IMR-90 (cell line): ENCODE data around the gene ZCCHC7. TPM values are rescaled to one million over a fixed set of nuclear protein-coding genes. Genes with fewer than 3 reads are reported as not detected.

Experiments
- ATAC-seq: fragments of 200-7000 bp; cut with Tn5 transposase; 2 replicates; pipeline ENCODE4 v1.9.1; 2020; ENCODE audit warnings: low read depth, mild to moderate bottlenecking, moderate library complexity
- Bru-seq: library from RNA; stranded (reverse); fragments of 400-500 nt; gene quantifications from one replicate; lab custom pipeline; 2021; lab: Mats Ljungman, UMichigan
- BruChase-seq, 2 experiments: library from RNA; stranded (reverse); fragments of 400-500 nt; gene quantifications; one replicate each; lab custom pipeline; 2021; lab: Mats Ljungman, UMichigan
- BruUV-seq: library from RNA; stranded (reverse); fragments of 400-500 nt; replicated peaks from 2 replicates; lab custom pipeline; 2021; lab: Mats Ljungman, UMichigan
- CTCF ChIA-PET: fragments of 300-600 bp; formaldehyde crosslinking; extraction: SDS; loops from one replicate; lab custom pipeline; 2021; ENCODE audit warnings: antibody characterized with exemption; lab: Yijun Ruan, JAX
- POLR2A ChIA-PET: fragments of 300-600 bp; sonication (Branson Sonifier 250); formaldehyde crosslinking; loops from one replicate; lab custom pipeline; 2022; ENCODE audit warnings: antibody characterized with exemption; ENCODE audit not compliant: unreplicated experiment; lab: Charles Lee
- DNase-seq: peaks from one replicate; pipeline ENCODE4 v3.0.0; 2013
- H2AFZ ChIP-seq: replicated peaks from 2 replicates; pipeline ENCODE3; 2013; ENCODE audit warnings: low read length, mild to moderate bottlenecking; ENCODE audit not compliant: poor library complexity
- H2AK5ac ChIP-seq: 2 replicates; pipeline ENCODE4 v1.6.1; 2013; ENCODE audit warnings: low read depth, low read length, inconsistent platforms
- H2AK9ac ChIP-seq: replicated peaks from 2 replicates; pipeline ENCODE3; 2013; ENCODE audit warnings: mild to moderate bottlenecking, low read depth, low read length, moderate library complexity; ENCODE audit not compliant: poor library complexity
- H2BK120ac ChIP-seq: 2 replicates; pipeline ENCODE4 v1.6.1; 2013; ENCODE audit warnings: low read depth, low read length, inconsistent platforms
- H2BK15ac ChIP-seq: 3 replicates; pipeline ENCODE4 v1.6.1; 2013; ENCODE audit warnings: low read depth, low read length, inconsistent platforms
- H2BK20ac ChIP-seq: 2 replicates; pipeline ENCODE4 v1.6.1; 2013; ENCODE audit warnings: low read depth, mild to moderate bottlenecking, inconsistent platforms, low read length, moderate library complexity
- H2BK5ac ChIP-seq: 2 replicates; pipeline ENCODE4 v1.6.1; 2013; ENCODE audit warnings: mild to moderate bottlenecking, low read depth, low read length, inconsistent platforms; ENCODE audit not compliant: poor library complexity, severe bottlenecking
- H3K14ac ChIP-seq: replicated peaks from 2 replicates; pipeline ENCODE4 v1.6.1; 2013; ENCODE audit warnings: low read depth, low read length, inconsistent platforms
- H3K18ac ChIP-seq: 2 replicates; pipeline ENCODE4 v1.6.1; 2013; ENCODE audit warnings: low read depth, low read length, control low read depth
- H3K23ac ChIP-seq: 2 replicates; pipeline ENCODE4 v1.6.1; 2013; ENCODE audit warnings: low read depth, low read length, inconsistent platforms
- H3K27ac ChIP-seq: 2 replicates; pipeline ENCODE4 v1.5.1; 2013; ENCODE audit warnings: mild to moderate bottlenecking, control low read depth, low read length; ENCODE audit not compliant: insufficient read depth
- H3K27me3 ChIP-seq: 2 replicates; pipeline ENCODE4 v1.6.1; 2013; ENCODE audit warnings: low read length; ENCODE audit not compliant: control insufficient read depth, insufficient read depth
- H3K36me3 ChIP-seq: 2 replicates; pipeline ENCODE4 v1.6.1; 2013; ENCODE audit warnings: low read length, mixed read lengths; ENCODE audit not compliant: control insufficient read depth, insufficient read depth
- H3K4ac ChIP-seq: 2 replicates; pipeline ENCODE4 v1.6.1; 2013; ENCODE audit warnings: low read depth, low read length, inconsistent platforms
- H3K4me1 ChIP-seq: 2 replicates; pipeline ENCODE4 v1.6.1; 2013; ENCODE audit warnings: low read length, mixed read lengths; ENCODE audit not compliant: control insufficient read depth, insufficient read depth
- H3K4me2 ChIP-seq: 2 replicates; pipeline ENCODE4 v1.6.1; 2013; ENCODE audit warnings: low read depth, mild to moderate bottlenecking, control low read depth, low read length, moderate library complexity
- H3K4me3 ChIP-seq: 2 replicates; pipeline ENCODE4 v1.5.1; 2013; ENCODE audit warnings: low read depth, mild to moderate bottlenecking, control low read depth, low read length, moderate library complexity; ENCODE audit not compliant: insufficient read depth
- H3K56ac ChIP-seq: 2 replicates; pipeline ENCODE4 v1.6.1; 2013; ENCODE audit warnings: low read length, inconsistent platforms; ENCODE audit not compliant: insufficient read depth; ENCODE audit errors: extremely low read depth
- H3K79me1 ChIP-seq, 2 experiments: 2 replicates each; pipeline ENCODE4 v1.6.1; 2013; ENCODE audit warnings: low read length in 2 of 2, inconsistent platforms in 1 of 2, low read depth in 1 of 2
- H3K9ac ChIP-seq: 2 replicates; pipeline ENCODE4 v1.6.1; 2013; ENCODE audit warnings: low read depth, low read length, control low read depth
- H3K9me1 ChIP-seq: 2 replicates; pipeline ENCODE4 v1.6.1; 2013; ENCODE audit warnings: low read length, inconsistent platforms; ENCODE audit not compliant: insufficient read depth
- H3K9me3 ChIP-seq: 2 replicates; pipeline ENCODE4 v1.6.1; 2013; ENCODE audit warnings: low read length; ENCODE audit not compliant: control insufficient read depth, insufficient read depth
- H4K20me1 ChIP-seq: 2 replicates; pipeline ENCODE4 v1.6.1; 2013; ENCODE audit warnings: low read length, inconsistent platforms; ENCODE audit not compliant: insufficient read depth
- H4K5ac ChIP-seq: 2 replicates; pipeline ENCODE4 v1.6.1; 2013; ENCODE audit warnings: mild to moderate bottlenecking, low read depth, low read length, control low read depth
- H4K8ac ChIP-seq, 2 experiments: 2 replicates each; pipeline ENCODE4 v1.6.1; 2013; ENCODE audit warnings: low read depth in 2 of 2, low read length in 2 of 2, control low read depth in 1 of 2, inconsistent platforms in 1 of 2
- H4K91ac ChIP-seq: 2 replicates; pipeline ENCODE4 v1.6.1; 2013; ENCODE audit warnings: low read depth, low read length, inconsistent platforms; ENCODE audit not compliant: insufficient read depth
- BHLHE40 ChIP-seq: fragments of 150-350 bp; IDR thresholded peaks from 2 replicates; pipeline ENCODE4 v1.6.1; 2016; ENCODE audit warnings: mild to moderate bottlenecking, low read depth, low read length
- CEBPB ChIP-seq: IDR thresholded peaks from 2 replicates; pipeline ENCODE4 v1.6.1; 2012; ENCODE audit warnings: low read depth, low read length, improper control_type of control experiment
- CHD1 ChIP-seq: IDR thresholded peaks from 2 replicates; pipeline ENCODE4 v1.6.1; 2012; ENCODE audit warnings: low read depth, low read length, improper control_type of control experiment
- MAZ ChIP-seq: IDR thresholded peaks from 2 replicates; pipeline ENCODE4 v1.6.1; 2012; ENCODE audit warnings: low read depth, mild to moderate bottlenecking, low read length, improper control_type of control experiment, moderate library complexity, borderline replicate concordance
- MXI1 ChIP-seq: IDR thresholded peaks from 2 replicates; pipeline ENCODE4 v1.6.1; 2012; ENCODE audit warnings: low read depth, mild to moderate bottlenecking, low read length, moderate library complexity, borderline replicate concordance
- NFE2L2 ChIP-seq: fragments of 150-350 bp; IDR thresholded peaks from 2 replicates; pipeline ENCODE4 v1.6.1; 2016; ENCODE audit warnings: low read depth, mild to moderate bottlenecking, low read length
- POLR2A ChIP-seq: IDR thresholded peaks from 2 replicates; pipeline ENCODE4 v1.6.1; 2012; ENCODE audit warnings: mild to moderate bottlenecking, low read depth, low read length
- RAD21 ChIP-seq: IDR thresholded peaks from 2 replicates; pipeline ENCODE4 v1.6.1; 2012; ENCODE audit warnings: low read length, improper control_type of control experiment
- RCOR1 ChIP-seq: IDR thresholded peaks from 2 replicates; pipeline ENCODE4 v1.6.1; 2012; ENCODE audit warnings: mild to moderate bottlenecking, low read length, improper control_type of control experiment; ENCODE audit not compliant: insufficient replicate concordance
- RFX5 ChIP-seq: IDR thresholded peaks from 2 replicates; pipeline ENCODE4 v1.8.0; 2012; ENCODE audit warnings: low read depth, mild to moderate bottlenecking, low read length, moderate library complexity
- SMC3 ChIP-seq: fragments of 150-350 bp; IDR thresholded peaks from 2 replicates; pipeline ENCODE4 v1.6.1; 2016; ENCODE audit warnings: low read depth, mild to moderate bottlenecking, antibody characterized with exemption, low read length, moderate library complexity
- USF2 ChIP-seq: fragments of 150-350 bp; IDR thresholded peaks from 2 replicates; pipeline ENCODE4 v1.6.1; 2017; ENCODE audit warnings: mild to moderate bottlenecking, antibody characterized with exemption, low read length, low read depth
- WGBS, 2 experiments: methylation state at CpG; one replicate each; pipeline versions ENCODE4 v1.1.5 to v1.1.7; 2013; ENCODE audit warnings: missing lambda C conversion rate in 2 of 2; ENCODE audit not compliant: insufficient read length in 1 of 2; ENCODE audit errors: extremely low coverage in 2 of 2; 5-methylcytosine and 5-hydroxymethylcytosine counted together
- dilution Hi-C: fragments of 300-500 bp; cut with HindIII; formaldehyde crosslinking; loops from one replicate; pipeline ENCODE4 v1.14.3; 2018; ENCODE audit warnings: low sequenced_read_pairs; ENCODE audit not compliant: unreplicated experiment
- in situ Hi-C: fragments of 300-500 bp; cut with MboI; formaldehyde crosslinking; loops from 3 replicates; pipeline ENCODE4 v1.14.3; 2019; ENCODE audit warnings: low sequenced_read_pairs, inconsistent platforms, mixed read lengths
- intact Hi-C: fragments of 100-400 bp; cut with micrococcal nuclease; formaldehyde crosslinking; loops from 2 replicates; pipeline ENCODE4 v1.10.0; 2022
- long read RNA-seq: library from polyadenylated mRNA; unstranded; transcript quantifications from one replicate; pipeline ENCODE4 v2.0.0, GENCODE V29; 2021; ENCODE audit not compliant: unreplicated experiment
- polyA plus RNA-seq, 3 experiments: library from polyadenylated mRNA; depleted of rRNA; stranded (reverse); fragments of >200 nt; gene quantifications; 2 replicates each; pipeline ENCODE4 v1.2.3, GENCODE V29; 2012; ENCODE audit warnings: low replicate concordance in 1 of 3
- total RNA-seq: library from RNA; depleted of rRNA; stranded (reverse); fragments of >200 nt; gene quantifications from 2 replicates; pipeline ENCODE4 v1.2.3, GENCODE V29; 2012; rRNA removed

The ZCCHC7 gene
- total RNA-seq (21.4 and 28.7 TPM in 2 replicates), polyA plus RNA-seq (2012; rRNA removed) (13.2 and 13.6 TPM in 2 replicates), Bru-seq, nascent RNA (percentile 83 among the genes with signal in this experiment), BruChase-seq, experiment 1, labeled RNA remaining after a 6-hour chase (percentile 90 among the genes with signal in this experiment), BruChase-seq, experiment 2, labeled RNA remaining after a 2-hour chase (percentile 95 among the genes with signal in this experiment)
- polyA plus RNA-seq (2012; cell fraction: cytosol; rRNA removed): 7.7 and 17.7 TPM in 2 replicates
- 4.6 and 18.3 TPM in 2 replicates for polyA plus RNA-seq (2012; cell fraction: nucleus; rRNA removed; ENCODE audit: low replicate concordance)
- long read RNA-seq, transcript ZCCHC7-202 (9 exons, 2,619 nt): major isoform, 6 of 23 reads
- long read RNA-seq, partial matches to known transcripts: 4 of 23 reads
- long read RNA-seq, other reads (novel, unspliced or antisense): 10 of 23 reads

GRCh38 chr9:37119907-37120842 is at the start of gene ZCCHC7:
ZCCHC7 (plus strand) TSS chr9:37120574.
- H3K4me2 ChIP-seq: peak within 1 kb of the TSS; percentile 100
- intact Hi-C loops (loop anchor here (5.0 to 10.0 kb wide), 4 partner anchors 38 to 248 kb away; no protein-coding TSS in a partner anchor), dilution Hi-C loops (no loop called here)

More at GRCh38 chr9:37119907-37120842, at the start of gene ZCCHC7:
- peaks cover 5 to 31% of the 10 kb centered on the region in 2 experiments for H3K79me1 ChIP-seq
- H2BK20ac ChIP-seq: peak within 1 kb of the TSS; percentile 91
- H2BK120ac ChIP-seq: peak within 1 kb of the TSS; percentile 97
- H2AK5ac ChIP-seq: peak within 1 kb of the TSS; percentile 68; the same call in 1 of the 2 replicates
- H3K9me3 ChIP-seq: no peaks in the 10 kb centered on the region
- H3K9ac ChIP-seq: peak within 1 kb of the TSS; percentile 73
- peak within 1 kb of the TSS; percentile 99; the same call in 2 of the 3 replicates for H2BK15ac ChIP-seq
- peak within 1 kb of the TSS; percentile 98 for H3K56ac ChIP-seq
- peak within 1 kb of the TSS; percentile 92 for H2BK5ac ChIP-seq
- peak; percentile 9 for TF ChIP-seq RCOR1
- no peak for TF ChIP-seq CHD1
- peak; percentile 94; the same call in 1 of the 2 replicates for TF ChIP-seq MXI1
- no peak for TF ChIP-seq RFX5
- TF ChIP-seq MAZ: peak; percentile 63
- no peak for TF ChIP-seq CEBPB
- peak; percentile 86 for TF ChIP-seq POLR2A
- TF ChIP-seq SMC3: no peak
- TF ChIP-seq NFE2L2: no peak
- TF ChIP-seq RAD21: no peak
- TF ChIP-seq BHLHE40: peak; percentile 78
- TF ChIP-seq USF2: peak; percentile 91
- peak within 1 kb of the TSS; percentile 91 for H3K27ac ChIP-seq
- H3K4me1 ChIP-seq: no peaks in the 10 kb centered on the region; the same call in 1 of the 2 replicates
- BruUV-seq: no TSS peak
- H3K23ac ChIP-seq: peak within 1 kb of the TSS; percentile 84
- H4K5ac ChIP-seq: peak within 1 kb of the TSS; percentile 95
- peak within 1 kb of the TSS; percentile 79 for H3K4me3 ChIP-seq
- DNase-seq: peak; percentile 93
- 3% methylated on average over 31 of the region's 82 CpGs; no CpG with 5 or more reads in 1 of the 2 experiments for WGBS, 2 experiments
- H3K14ac ChIP-seq: peak within 1 kb of the TSS; percentile 98
- H3K36me3 ChIP-seq: no peaks in the 10 kb centered on the region
- peak within 1 kb of the TSS; percentile 98 for H2AFZ ChIP-seq
- H3K18ac ChIP-seq: peak within 1 kb of the TSS; percentile 93
- ChIA-PET POLR2A (interaction anchor here (0.6 to 0.9 kb wide), 3 partner anchors 16 to 174 kb away, joined by 3 to 18 read pairs (median 3); no protein-coding TSS in a partner anchor), CTCF (interaction anchor here (0.6 to 1.3 kb wide), 3 partner anchors 9 to 173 kb away, joined by 3 to 4 read pairs (median 3); no protein-coding TSS in a partner anchor)
- no peaks in the 10 kb centered on the region for H3K9me1 ChIP-seq
- peak within 1 kb of the TSS; percentile 95 to 96 for H4K8ac ChIP-seq
- ATAC-seq: peak; percentile 98
- H3K4ac ChIP-seq: peak within 1 kb of the TSS; percentile 98
- in situ Hi-C loops: no loop called here
- H3K27me3 ChIP-seq: no peaks in the 10 kb centered on the region
- H4K20me1 ChIP-seq: peaks cover 4% of the 10 kb centered on the region; the same call in 1 of the 2 replicates
- H2AK9ac ChIP-seq: peak within 1 kb of the TSS; percentile 94
- H4K91ac ChIP-seq: peak within 1 kb of the TSS; percentile 99
